ENCODE data around the gene SLAMF8. TPM values are rescaled to one million over a fixed set of nuclear protein-coding genes. Genes with fewer than 3 reads are reported as not detected.

SLAMF8 gene
- total RNA-seq, 2 experiments from 2014 or later = 0.10 to 0.15 TPM

GRCh38 chr1:159827102-159827490 is 423 bp downstream of the SLAMF8 start:
- CTCF ChIA-PET = interaction anchor here (1.0 to 1.7 kb wide), 5 partner anchors 24 to 63 kb away, joined by 3 to 10 read pairs (median 5); partner anchors contain the start of gene DUSP23
- H3K4me1 Mint-ChIP-seq = peaks cover 43% of the 10 kb centered on the region
- peaks cover 18% of the 10 kb centered on the region for H3K36me3 Mint-ChIP-seq (ENCODE audit: low read depth)
- H3K27me3 Mint-ChIP-seq = peaks cover 38% of the 10 kb centered on the region
- H3K27ac Mint-ChIP-seq = peak overlapping the region; percentile 50
- no peak for DNase-seq
- H3K4me3 Mint-ChIP-seq = no peak overlapping the region
- H3K9me3 Mint-ChIP-seq = peaks cover 11% of the 10 kb centered on the region
- POLR2A ChIA-PET = interaction anchor here (0.9 to 3.2 kb wide), 8 partner anchors 9 to 304 kb away, joined by 3 to 11 read pairs (median 4); partner anchors contain the start of genes DUSP23 and TAGLN2

GRCh38 chr1:159827549-159827948 is 876 bp downstream of the SLAMF8 start:
- peaks cover 11% of the 10 kb centered on the region for H3K9me3 Mint-ChIP-seq
- peaks cover 18% of the 10 kb centered on the region for H3K36me3 Mint-ChIP-seq (ENCODE audit: low read depth)
- ChIA-PET CTCF (interaction anchor here (0.6 to 1.7 kb wide), 5 partner anchors 24 to 99 kb away, joined by 3 to 10 read pairs (median 4); no protein-coding TSS in a partner anchor), POLR2A (interaction anchor here (0.9 to 3.2 kb wide), 7 partner anchors 9 to 304 kb away, joined by 3 to 11 read pairs (median 4); partner anchors contain the start of genes DUSP23 and TAGLN2)
- peaks cover 34% of the 10 kb centered on the region for H3K27me3 Mint-ChIP-seq
- peak overlapping the region; percentile 40 for H3K27ac Mint-ChIP-seq
- no peak overlapping the region for H3K4me3 Mint-ChIP-seq
- no peak for DNase-seq
- peaks cover 43% of the 10 kb centered on the region for H3K4me1 Mint-ChIP-seq

GRCh38 chr1:159828176-159828575 is 1.5 kb downstream of the SLAMF8 start:
- Mint-ChIP-seq H3K9me3 (peaks cover 11% of the 10 kb centered on the region), H3K4me1 (peaks cover 43% of the 10 kb centered on the region), H3K4me3 (no peak overlapping the region), H3K27me3 (peaks cover 31% of the 10 kb centered on the region), H3K36me3 (ENCODE audit: low read depth) (peaks cover 18% of the 10 kb centered on the region), H3K27ac (no peak overlapping the region)
- POLR2A ChIA-PET = interaction anchor here (2.0 to 3.2 kb wide), 2 partner anchors 28 to 94 kb away, joined by 7 to 11 read pairs; no protein-coding TSS in a partner anchor
- no peak for DNase-seq
- CTCF ChIA-PET = interaction anchor here (0.6 to 1.7 kb wide), 3 partner anchors 23 to 98 kb away, joined by 3 to 5 read pairs (median 4); no protein-coding TSS in a partner anchor

GRCh38 chr1:159828581-159829272 is 2.1 kb downstream of the SLAMF8 start:
- H3K36me3 Mint-ChIP-seq (ENCODE audit: low read depth) = peaks cover 18% of the 10 kb centered on the region
- no peak for DNase-seq
- H3K4me1 Mint-ChIP-seq = peaks cover 43% of the 10 kb centered on the region
- POLR2A ChIA-PET = no interaction called here
- H3K27ac Mint-ChIP-seq = no peak overlapping the region
- CTCF ChIA-PET = no interaction called here
- H3K27me3 Mint-ChIP-seq = peaks cover 26% of the 10 kb centered on the region
- H3K4me3 Mint-ChIP-seq = no peak overlapping the region
- H3K9me3 Mint-ChIP-seq = peaks cover 11% of the 10 kb centered on the region

- POLR2A ChIA-PET = interaction anchor here (1.4 kb wide), 1 partner anchor 96 kb away, joined by 3 read pairs; the partner anchor contains the start of gene TAGLN2
- H3K27me3 Mint-ChIP-seq = peaks cover 24% of the 10 kb centered on the region
- no peak for DNase-seq
- H3K4me3 Mint-ChIP-seq = no peak overlapping the region
- peaks cover 11% of the 10 kb centered on the region for H3K9me3 Mint-ChIP-seq
- H3K36me3 Mint-ChIP-seq (ENCODE audit: low read depth) = peaks cover 18% of the 10 kb centered on the region
- CTCF ChIA-PET = interaction anchor here (0.6 kb wide), 1 partner anchor 9 kb away, joined by 3 read pairs; no protein-coding TSS in a partner anchor
- no peak overlapping the region for H3K27ac Mint-ChIP-seq
- peaks cover 43% of the 10 kb centered on the region for H3K4me1 Mint-ChIP-seq
These were observed 2.6 kb downstream of the SLAMF8 start for GRCh38 chr1:159829273-159829634.

- Mint-ChIP-seq H3K36me3 (ENCODE audit: low read depth) (peaks cover 18% of the 10 kb centered on the region), H3K4me1 (peaks cover 40% of the 10 kb centered on the region), H3K27ac (no peak overlapping the region), H3K9me3 (peaks cover 11% of the 10 kb centered on the region), H3K4me3 (no peak overlapping the region), H3K27me3 (peaks cover 18% of the 10 kb centered on the region)
- CTCF ChIA-PET = interaction anchor here (0.6 kb wide), 1 partner anchor 8 kb away, joined by 3 read pairs; no protein-coding TSS in a partner anchor
- POLR2A ChIA-PET = interaction anchor here (1.4 kb wide), 1 partner anchor 95 kb away, joined by 3 read pairs; the partner anchor contains the start of gene TAGLN2
- no peak for DNase-seq
These were observed 3.3 kb downstream of the SLAMF8 start for GRCh38 chr1:159829822-159830465.

- POLR2A ChIA-PET = no interaction called here
- peaks cover 14% of the 10 kb centered on the region for H3K27me3 Mint-ChIP-seq
- no peak overlapping the region for H3K4me3 Mint-ChIP-seq
- peaks cover 11% of the 10 kb centered on the region for H3K9me3 Mint-ChIP-seq
- H3K4me1 Mint-ChIP-seq = peaks cover 33% of the 10 kb centered on the region
- peaks cover 18% of the 10 kb centered on the region for H3K36me3 Mint-ChIP-seq (ENCODE audit: low read depth)
- H3K27ac Mint-ChIP-seq = no peak overlapping the region
- DNase-seq = no peak
- CTCF ChIA-PET = interaction anchor here (1.3 kb wide), 1 partner anchor 62 kb away, joined by 3 read pairs; no protein-coding TSS in a partner anchor
These were observed 4.0 kb downstream of the SLAMF8 start for GRCh38 chr1:159830722-159831121.

- H3K36me3 Mint-ChIP-seq (ENCODE audit: low read depth) = peaks cover 16% of the 10 kb centered on the region
- peaks cover 24% of the 10 kb centered on the region for H3K4me1 Mint-ChIP-seq
- H3K27ac Mint-ChIP-seq = no peak overlapping the region
- no peak overlapping the region for H3K4me3 Mint-ChIP-seq
- POLR2A ChIA-PET = no interaction called here
- DNase-seq = no peak
- peaks cover 11% of the 10 kb centered on the region for H3K9me3 Mint-ChIP-seq
- H3K27me3 Mint-ChIP-seq = peaks cover 15% of the 10 kb centered on the region
- CTCF ChIA-PET = interaction anchor here (0.9 to 1.3 kb wide), 2 partner anchors 32 to 61 kb away, joined by 3 read pairs; no protein-coding TSS in a partner anchor
These were observed 4.9 kb downstream of the SLAMF8 start for GRCh38 chr1:159831412-159832141.

- H3K9me3 Mint-ChIP-seq = peaks cover 11% of the 10 kb centered on the region
- CTCF ChIA-PET = interaction anchor here (0.8 to 0.9 kb wide), 2 partner anchors 33 to 175 kb away, joined by 3 to 6 read pairs; no protein-coding TSS in a partner anchor
- no peak overlapping the region for H3K27ac Mint-ChIP-seq
- DNase-seq = no peak
- peaks cover 15% of the 10 kb centered on the region for H3K27me3 Mint-ChIP-seq
- POLR2A ChIA-PET = no interaction called here
- peaks cover 10% of the 10 kb centered on the region for H3K36me3 Mint-ChIP-seq (ENCODE audit: low read depth)
- H3K4me1 Mint-ChIP-seq = peaks cover 17% of the 10 kb centered on the region
- H3K4me3 Mint-ChIP-seq = no peak overlapping the region
These were observed 5.6 kb downstream of the SLAMF8 start for GRCh38 chr1:159832309-159832708.

GRCh38 chr1:159835356-159835755 is 8.7 kb downstream of the SLAMF8 start:
- Mint-ChIP-seq H3K4me1 (peaks cover 5% of the 10 kb centered on the region), H3K9me3 (no peaks in the 10 kb centered on the region), H3K27me3 (peaks cover 9% of the 10 kb centered on the region), H3K27ac (no peak overlapping the region), H3K4me3 (no peak overlapping the region), H3K36me3 (ENCODE audit: low read depth) (no peaks in the 10 kb centered on the region)
- ChIA-PET POLR2A (no interaction called here), CTCF (no interaction called here)
- DNase-seq = no peak

- CTCF ChIA-PET = interaction anchor here (0.6 kb wide), 1 partner anchor 170 kb away, joined by 4 read pairs; no protein-coding TSS in a partner anchor
- peaks cover 5% of the 10 kb centered on the region for H3K4me1 Mint-ChIP-seq
- H3K4me3 Mint-ChIP-seq = no peak overlapping the region
- peaks cover 9% of the 10 kb centered on the region for H3K27me3 Mint-ChIP-seq
- H3K36me3 Mint-ChIP-seq (ENCODE audit: low read depth) = no peaks in the 10 kb centered on the region
- no peak for DNase-seq
- POLR2A ChIA-PET = interaction anchor here (0.8 kb wide), 1 partner anchor 9 kb away, joined by 4 read pairs; no protein-coding TSS in a partner anchor
- no peak overlapping the region for H3K27ac Mint-ChIP-seq
- no peaks in the 10 kb centered on the region for H3K9me3 Mint-ChIP-seq
These were observed 9.3 kb downstream of the SLAMF8 start for GRCh38 chr1:159835862-159836525.

- no peaks in the 10 kb centered on the region for H3K9me3 Mint-ChIP-seq
- H3K4me1 Mint-ChIP-seq = peaks cover 5% of the 10 kb centered on the region
- CTCF ChIA-PET = no interaction called here
- POLR2A ChIA-PET = no interaction called here
- no peak overlapping the region for H3K4me3 Mint-ChIP-seq
- H3K36me3 Mint-ChIP-seq (ENCODE audit: low read depth) = no peaks in the 10 kb centered on the region
- peaks cover 7% of the 10 kb centered on the region for H3K27me3 Mint-ChIP-seq
- no peak for DNase-seq
- H3K27ac Mint-ChIP-seq = no peak overlapping the region
These were observed 12.0 kb downstream of the SLAMF8 start for GRCh38 chr1:159838715-159839114.
